Right atrium auricular region (tissue), 2 donors: ENCODE results near the gene HSPA9. TPM values are rescaled to one million over a fixed set of nuclear protein-coding genes. Genes with fewer than 3 reads are reported as not detected.

ENCODE experiments used
- DNase-seq: peaks from one replicate; pipeline ENCODE4 v3.0.0-alpha.2; 2019; ENCODE audit warnings: low spot score
- H3K27ac ChIP-seq, 2 donors: fragments of 200-600 bp; sonication (generic); 1 replicate in 1 of 2; 2 replicates in 1 of 2; pipeline ENCODE4 v1.5.1; 2016 to 2019
- H3K27me3 ChIP-seq, 2 donors: fragments of 200-600 bp; sonication (generic); one replicate each; pipeline versions ENCODE4 v1.5.1 to v1.6.0; 2017 to 2019
- H3K36me3 ChIP-seq: fragments of 200-600 bp; sonication (generic); one replicate; pipeline ENCODE4 v1.5.1; 2016
- H3K4me1 ChIP-seq, 2 donors: fragments of 200-600 bp; sonication (generic); one replicate each; pipeline versions ENCODE4 v1.5.1 to v1.6.0; 2017 to 2019
- H3K4me3 ChIP-seq, 2 donors: fragments of 200-600 bp; sonication (generic); 1 replicate in 1 of 2; 2 replicates in 1 of 2; pipeline ENCODE4 v1.5.1; 2017 to 2019; ENCODE audit warnings: mild to moderate bottlenecking in 1 of 2, moderate library complexity in 1 of 2
- H3K9me3 ChIP-seq, 2 donors: fragments of 200-600 bp; sonication (generic); one replicate each; pipeline ENCODE4 v1.5.1; 2019
- CTCF ChIP-seq, 2 donors: fragments of 200-600 bp; sonication (generic); IDR thresholded peaks; one replicate each; pipeline ENCODE4 v1.5.1; 2019; ENCODE audit warnings: antibody characterized with exemption in 2 of 2
- total RNA-seq, 2 donors: library from RNA; depleted of rRNA; stranded (reverse); fragments of >200 nt; gene quantifications; one replicate each; pipeline ENCODE4 v1.1.0, GENCODE V29; 2016

Gene HSPA9
- total RNA-seq, 2 donors from 2014 or later = 258 to 417 TPM

- H3K36me3 ChIP-seq = peaks cover 72% of the 10 kb centered on the region
- TF ChIP-seq CTCF (IDR thresholded peaks at IDR 0.05) = no peak
- no peaks in the 10 kb centered on the region for H3K9me3 ChIP-seq
- no peak overlapping the region for H3K4me3 ChIP-seq
- DNase-seq = no peak
- no peak overlapping the region for H3K27ac ChIP-seq
- peaks cover 0 to 12% of the 10 kb centered on the region in 2 donors for H3K4me1 ChIP-seq
- no peaks in the 10 kb centered on the region for H3K27me3 ChIP-seq
Observed at GRCh38 chr5:138564242-138564641, 11.0 kb downstream of the HSPA9 start.

- Histone ChIP-seq H3K9me3 (no peaks in the 10 kb centered on the region), H3K27ac (no peak overlapping the region), H3K4me3 (no peak overlapping the region), H3K27me3 (no peaks in the 10 kb centered on the region), H3K36me3 (peaks cover 72% of the 10 kb centered on the region), H3K4me1 (peaks cover 0 to 12% of the 10 kb centered on the region in 2 donors)
- TF ChIP-seq CTCF (IDR thresholded peaks at IDR 0.05) = no peak
- no peak for DNase-seq
Observed at GRCh38 chr5:138563340-138564118, 11.7 kb downstream of the HSPA9 start.

GRCh38 chr5:138560971-138561370 is 14.2 kb downstream of the HSPA9 start:
- Histone ChIP-seq H3K4me3 (no peak overlapping the region), H3K36me3 (peaks cover 72% of the 10 kb centered on the region), H3K4me1 (peaks cover 0 to 12% of the 10 kb centered on the region in 2 donors), H3K27ac (no peak overlapping the region), H3K9me3 (no peaks in the 10 kb centered on the region), H3K27me3 (no peaks in the 10 kb centered on the region)
- TF ChIP-seq CTCF (IDR thresholded peaks at IDR 0.05) = no peak
- no peak for DNase-seq

GRCh38 chr5:138559937-138560336 is 15.3 kb downstream of the HSPA9 start:
- no peak overlapping the region for H3K27ac ChIP-seq
- no peak for DNase-seq
- no peak overlapping the region for H3K4me3 ChIP-seq
- TF ChIP-seq CTCF (IDR thresholded peaks at IDR 0.05) = no peak
- H3K4me1 ChIP-seq = peaks cover 0 to 12% of the 10 kb centered on the region in 2 donors
- no peaks in the 10 kb centered on the region for H3K27me3 ChIP-seq
- no peaks in the 10 kb centered on the region for H3K9me3 ChIP-seq
- peaks cover 73% of the 10 kb centered on the region for H3K36me3 ChIP-seq

- Histone ChIP-seq H3K4me1 (no peaks in the 10 kb centered on the region), H3K9me3 (no peaks in the 10 kb centered on the region), H3K27me3 (no peaks in the 10 kb centered on the region), H3K4me3 (no peak overlapping the region), H3K36me3 (peaks cover 81% of the 10 kb centered on the region), H3K27ac (no peak overlapping the region)
- no peak for DNase-seq
- no peak for TF ChIP-seq CTCF (IDR thresholded peaks at IDR 0.05)
Observed at GRCh38 chr5:138557677-138558076, 17.5 kb downstream of the HSPA9 start.

- Histone ChIP-seq H3K27ac (no peak overlapping the region), H3K4me3 (no peak overlapping the region), H3K27me3 (no peaks in the 10 kb centered on the region), H3K9me3 (no peaks in the 10 kb centered on the region), H3K4me1 (no peaks in the 10 kb centered on the region), H3K36me3 (peaks cover 56% of the 10 kb centered on the region)
- DNase-seq = no peak
- no peak for TF ChIP-seq CTCF (IDR thresholded peaks at IDR 0.05)
Observed at GRCh38 chr5:138554143-138554542, 21.1 kb downstream of the HSPA9 start.
